Heart left ventricle (tissue), 16 donors: ENCODE measurements around the gene ZIC1. TPM values are rescaled to one million over a fixed set of nuclear protein-coding genes. Genes with fewer than 3 reads are reported as not detected.

Source experiments
- ATAC-seq, 4 donors: fragments of 200-7000 bp; cut with Tn5 transposase; one replicate each; pipeline ENCODE4 v1.9.1; 2020 to 2022; ENCODE audit warnings: moderate library complexity in 4 of 4, mild to moderate bottlenecking in 3 of 4, moderate number of reproducible peaks in 1 of 4
- DNase-seq, 5 donors: peaks; one replicate each; pipeline ENCODE4 v3.0.0-alpha.2; 2020
- H3K27ac ChIP-seq, 12 donors: fragments of 200-600 bp; sonication (generic) in 4 of 12; one replicate each; pipeline versions ENCODE4 v1.5.0 to v1.8.0; 2016 to 2022; ENCODE audit warnings: mild to moderate bottlenecking in 2 of 12
- H3K27me3 ChIP-seq, 9 donors: fragments of 200-600 bp; sonication (generic) in 2 of 9; one replicate each; pipeline versions ENCODE4 v1.5.1 to v1.8.0; 2016 to 2022; ENCODE audit warnings: mild to moderate bottlenecking in 3 of 9
- H3K36me3 ChIP-seq, 9 donors: fragments of 200-600 bp; sonication (generic) in 2 of 9; one replicate each; pipeline versions ENCODE4 v1.5.0 to v1.8.0; 2018 to 2022; ENCODE audit warnings: mild to moderate bottlenecking in 2 of 9
- H3K4me1 ChIP-seq, 12 donors: fragments of 200-600 bp; sonication (generic) in 4 of 12; one replicate each; pipeline versions ENCODE4 v1.5.0 to v1.8.0; 2016 to 2022; ENCODE audit warnings: mild to moderate bottlenecking in 3 of 12
- H3K4me3 ChIP-seq, 12 donors: fragments of 200-600 bp; sonication (generic) in 4 of 12; one replicate each; pipeline versions ENCODE4 v1.5.0 to v1.8.0; 2017 to 2022; ENCODE audit warnings: mild to moderate bottlenecking in 9 of 12, moderate library complexity in 4 of 12
- H3K9me3 ChIP-seq, 12 donors: fragments of 200-600 bp; sonication (generic) in 4 of 12; one replicate each; pipeline versions ENCODE4 v1.5.0 to v1.8.0; 2016 to 2022; ENCODE audit warnings: mild to moderate bottlenecking in 1 of 12
- POLR2A ChIP-seq, 2 donors: fragments of 450-650 bp; IDR thresholded peaks; one replicate each; pipeline ENCODE4 v1.6.1; 2017; ENCODE audit warnings: antibody characterized with exemption in 2 of 2, mild to moderate bottlenecking in 2 of 2, moderate library complexity in 2 of 2
- WGBS, 4 donors: extraction: QIAGEN DNeasy Blood & Tissue Kit in 2 of 4; methylation state at CpG; one replicate each; pipeline versions ENCODE4 v1.1.5 to v1.1.7; 2013 to 2018; 5-methylcytosine and 5-hydroxymethylcytosine counted together
- intact Hi-C, 10 donors: fragments of 100-400 bp; cut with DNase I; formaldehyde crosslinking; loops; one replicate each; pipeline versions ENCODE4 v1.11.1 to v1.14.2; 2022
- polyA plus RNA-seq, 2 donors: library from polyadenylated mRNA; stranded (reverse); fragments of 200-250 nt; gene quantifications; one replicate each; pipeline ENCODE4 v1.2.3, GENCODE V29; 2013
- total RNA-seq, 9 donors: library from RNA; depleted of rRNA in 2 of 9; stranded (reverse); fragments of >200 nt in 2 of 9; fragmentation: NEBNext Ultra II Directional in 3 of 9; extraction: Animal tissue kit (Norgen Biotek cat#: 25700) in 3 of 9; gene quantifications; one replicate each; pipeline versions ENCODE4 v1.1.0 to v1.2.4, GENCODE V29; 2016 to 2023
- TF ChIP-seq, protein P1 (sequence below), 12 donors: fragments of 200-600 bp; sonication (generic) in 4 of 12; IDR thresholded peaks; one replicate each; pipeline versions ENCODE4 v1.5.0 to v1.8.0; 2018 to 2022; ENCODE audit warnings: antibody characterized with exemption in 12 of 12, mild to moderate bottlenecking in 5 of 12
- donor health status: ischemic (EF 13 %, LVEDD 7.1; RV severe dilation, severe dysfunction).
- donor health status: healthy with polysubstance abuse.
- donor health status: DM: no; HTN: yes; CAD: no.
- donor health status: DM: no; HTN: no; CAD: no.
- donor health status: ischemic (EF 25% LVEDD 6.9; RV normal size, moderate dysfunction).
- donor health status: ischemic (EF 25% LVEDD 5.7; RV mildly dilated, moderate dysfunction).
- donor health status: healthy.
- donor health status: DM: yes; HTN: yes; CAD: no.
- donor health status: ischemic (EF 35%, LVEDD 5.7; RV mildly dilated, moderate dysfunction).
- donor health status: nonischemic (EF 11% LVEDD 7.7; RV severe dilation, severe dysfunction).
- donor health status: DM: yes; HTN: yes; CAD: no.
- donor health status: PGD.
- donor health status: ischemic (EF 29% LVEDD 5.4; RV normal size, mild dysfunction).
- donor health status: nonischemic (EF 23%, LVEDD 6.1; RV moderate dilation, normal function).

The ZIC1 gene
- total and polyA plus RNA-seq, 11 donors: 0.42 TPM; not detected in 10

DNA sequence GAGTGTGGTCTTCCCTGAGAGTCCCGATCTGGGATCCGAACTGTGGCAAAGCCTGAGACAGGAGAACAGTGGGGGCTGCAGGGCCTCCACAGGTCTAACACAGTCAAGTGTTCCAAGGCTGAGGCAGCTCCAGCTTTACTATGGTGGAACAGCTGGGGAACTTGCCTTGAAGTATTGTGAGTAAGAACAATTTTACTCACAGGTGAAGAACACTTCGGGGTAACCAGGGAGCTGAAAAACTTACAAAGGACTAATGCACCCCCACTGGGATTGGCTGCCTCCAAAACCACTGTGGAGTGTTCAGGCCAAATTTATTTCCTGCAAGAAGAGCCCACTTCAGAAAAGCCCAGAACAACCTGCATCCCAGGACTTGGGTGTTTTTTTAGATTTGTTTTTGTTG lies 28.2 kb upstream of the ZIC1 start:
- no peaks in the 10 kb centered on the region for H3K36me3 ChIP-seq
- peaks cover 52 to 100% (median 94%) of the 10 kb centered on the region in 9 donors for H3K27me3 ChIP-seq
- DNase-seq: no peak
- ATAC-seq: no peak
- TF ChIP-seq, protein P1, sequence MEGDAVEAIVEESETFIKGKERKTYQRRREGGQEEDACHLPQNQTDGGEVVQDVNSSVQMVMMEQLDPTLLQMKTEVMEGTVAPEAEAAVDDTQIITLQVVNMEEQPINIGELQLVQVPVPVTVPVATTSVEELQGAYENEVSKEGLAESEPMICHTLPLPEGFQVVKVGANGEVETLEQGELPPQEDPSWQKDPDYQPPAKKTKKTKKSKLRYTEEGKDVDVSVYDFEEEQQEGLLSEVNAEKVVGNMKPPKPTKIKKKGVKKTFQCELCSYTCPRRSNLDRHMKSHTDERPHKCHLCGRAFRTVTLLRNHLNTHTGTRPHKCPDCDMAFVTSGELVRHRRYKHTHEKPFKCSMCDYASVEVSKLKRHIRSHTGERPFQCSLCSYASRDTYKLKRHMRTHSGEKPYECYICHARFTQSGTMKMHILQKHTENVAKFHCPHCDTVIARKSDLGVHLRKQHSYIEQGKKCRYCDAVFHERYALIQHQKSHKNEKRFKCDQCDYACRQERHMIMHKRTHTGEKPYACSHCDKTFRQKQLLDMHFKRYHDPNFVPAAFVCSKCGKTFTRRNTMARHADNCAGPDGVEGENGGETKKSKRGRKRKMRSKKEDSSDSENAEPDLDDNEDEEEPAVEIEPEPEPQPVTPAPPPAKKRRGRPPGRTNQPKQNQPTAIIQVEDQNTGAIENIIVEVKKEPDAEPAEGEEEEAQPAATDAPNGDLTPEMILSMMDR (IDR thresholded peaks at IDR 0.05): no peak
- no peak for TF ChIP-seq POLR2A (IDR thresholded peaks at IDR 0.05)
- H3K4me3 ChIP-seq: no peak overlapping the region
- no peaks in the 10 kb centered on the region for H3K4me1 ChIP-seq
- intact Hi-C loops: no loop called here
- 3 to 23% (median 10%) methylated on average over 3 of the region's 3 CpGs for WGBS, 4 donors
- H3K9me3 ChIP-seq: no peaks in the 10 kb centered on the region
- H3K27ac ChIP-seq: no peak overlapping the region

DNA sequence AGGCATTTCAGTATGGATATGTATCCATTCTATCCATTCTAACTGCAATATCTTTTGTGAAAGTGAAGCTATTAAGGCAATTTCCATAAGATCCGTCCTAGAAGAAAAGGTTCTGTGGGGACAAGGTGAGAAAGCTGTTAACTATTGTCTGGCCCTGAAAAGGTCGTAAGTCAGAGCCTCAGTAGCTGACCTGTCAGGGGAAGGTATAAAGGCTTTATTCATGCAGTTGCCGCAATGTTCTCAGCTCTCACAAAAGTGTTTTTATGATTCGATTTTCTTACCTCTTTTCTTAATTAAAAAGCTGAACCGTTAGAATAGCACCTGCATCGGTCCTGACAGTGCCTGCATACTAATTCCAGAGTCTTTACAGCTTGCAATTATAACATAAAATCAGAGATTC lies 27.6 kb upstream of the ZIC1 start:
- Histone ChIP-seq H3K27me3 (peaks cover 56 to 100% (median 96%) of the 10 kb centered on the region in 9 donors), H3K9me3 (no peaks in the 10 kb centered on the region), H3K4me1 (no peaks in the 10 kb centered on the region), H3K4me3 (no peak overlapping the region), H3K27ac (no peak overlapping the region), H3K36me3 (no peaks in the 10 kb centered on the region)
- TF ChIP-seq, protein P1 (IDR thresholded peaks at IDR 0.05): no peak
- no peak for TF ChIP-seq POLR2A (IDR thresholded peaks at IDR 0.05)
- 8 to 13% (median 10%) methylated on average over 6 of the region's 6 CpGs for WGBS, 4 donors
- DNase-seq: no peak
- no peak for ATAC-seq
- intact Hi-C loops: no loop called here

DNA sequence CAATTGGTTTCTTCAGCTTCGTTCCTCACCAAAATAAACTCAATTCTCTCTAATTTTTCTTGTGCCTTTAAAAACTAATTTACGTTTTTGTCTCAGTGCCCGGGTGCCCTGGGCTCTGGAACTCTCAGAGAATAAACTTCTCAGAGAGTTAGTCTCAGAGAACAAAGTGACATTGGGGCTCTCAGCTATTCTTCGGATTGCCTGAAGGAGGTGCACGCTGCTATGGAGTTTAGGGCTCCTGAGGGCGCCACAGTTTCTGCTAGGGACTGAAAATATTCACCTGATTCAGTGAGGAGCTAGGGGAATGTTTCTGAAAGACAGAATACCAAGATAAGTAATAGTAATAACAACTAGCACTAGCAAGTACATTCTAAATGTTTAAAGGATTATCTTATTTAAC lies 25.5 kb upstream of the ZIC1 start:
- TF ChIP-seq, protein P1 (IDR thresholded peaks at IDR 0.05): no peak
- TF ChIP-seq POLR2A (IDR thresholded peaks at IDR 0.05): no peak
- Histone ChIP-seq H3K4me1 (no peaks in the 10 kb centered on the region), H3K27me3 (peaks cover 55 to 100% (median 97%) of the 10 kb centered on the region in 9 donors), H3K36me3 (no peaks in the 10 kb centered on the region), H3K4me3 (no peak overlapping the region), H3K9me3 (no peaks in the 10 kb centered on the region), H3K27ac (no peak overlapping the region)
- intact Hi-C loops: no loop called here
- no peak for DNase-seq
- ATAC-seq: no peak
- WGBS, 4 donors: 3 to 4% (median 3%) methylated on average over 6 of the region's 6 CpGs

DNA sequence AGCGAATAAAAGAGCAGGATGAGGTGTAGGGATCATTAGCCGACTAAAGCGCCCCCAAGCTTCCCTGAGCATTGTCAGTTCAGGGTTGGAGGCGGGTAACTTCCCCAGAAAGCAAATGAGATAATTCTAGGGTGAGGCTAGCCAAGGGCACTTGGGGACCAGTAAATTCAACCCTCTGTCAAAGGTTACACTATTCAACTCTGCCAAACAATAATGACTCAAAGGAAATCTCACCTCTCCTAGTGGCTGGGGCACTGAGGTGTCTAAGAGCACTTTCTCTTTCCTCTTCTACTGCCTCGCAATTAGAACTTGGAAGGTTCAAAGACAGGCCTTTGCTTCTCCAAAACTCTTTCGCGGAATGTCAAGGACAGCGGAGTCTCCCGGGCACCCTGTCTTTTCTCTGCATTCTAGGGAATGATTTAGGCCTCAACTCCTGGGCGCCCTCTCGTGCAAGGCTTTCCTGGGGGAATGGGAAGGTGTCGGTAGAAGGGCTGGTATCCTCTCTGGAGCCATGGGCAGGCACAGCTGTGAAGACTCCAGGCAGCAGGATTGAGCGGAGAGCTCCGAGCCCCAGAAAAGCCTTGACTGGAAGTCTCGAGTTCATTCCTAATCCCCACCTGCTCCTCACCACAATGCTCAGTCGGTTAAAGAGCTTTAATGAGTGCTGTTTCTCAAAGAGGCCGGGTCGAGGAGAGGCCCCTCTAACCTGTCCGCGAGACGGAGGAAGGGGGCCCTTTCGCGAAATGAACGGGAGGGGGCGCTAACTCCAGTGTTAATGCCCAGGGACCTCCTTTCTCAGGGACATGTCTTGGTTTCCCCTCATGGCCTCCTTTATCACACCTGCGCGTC lies 24.7 kb upstream of the ZIC1 start:
- 7 to 12% (median 8%) methylated on average over 27 of the region's 27 CpGs for WGBS, 4 donors
- ATAC-seq (no peak), DNase-seq (no peak)
- H3K27ac ChIP-seq: no peak overlapping the region
- H3K4me3 ChIP-seq: no peak overlapping the region
- no peak for TF ChIP-seq POLR2A (IDR thresholded peaks at IDR 0.05)
- TF ChIP-seq, protein P1 (IDR thresholded peaks at IDR 0.05): peak in 1 of 12 donors; percentile 3
- H3K27me3 ChIP-seq: peaks cover 55 to 100% (median 98%) of the 10 kb centered on the region in 9 donors
- intact Hi-C loops: no loop called here
- no peaks in the 10 kb centered on the region for H3K4me1 ChIP-seq
- H3K9me3 ChIP-seq: no peaks in the 10 kb centered on the region
- H3K36me3 ChIP-seq: no peaks in the 10 kb centered on the region
